ENCODE data around the gene LAPTM4A.

The LAPTM4A gene

DNA sequence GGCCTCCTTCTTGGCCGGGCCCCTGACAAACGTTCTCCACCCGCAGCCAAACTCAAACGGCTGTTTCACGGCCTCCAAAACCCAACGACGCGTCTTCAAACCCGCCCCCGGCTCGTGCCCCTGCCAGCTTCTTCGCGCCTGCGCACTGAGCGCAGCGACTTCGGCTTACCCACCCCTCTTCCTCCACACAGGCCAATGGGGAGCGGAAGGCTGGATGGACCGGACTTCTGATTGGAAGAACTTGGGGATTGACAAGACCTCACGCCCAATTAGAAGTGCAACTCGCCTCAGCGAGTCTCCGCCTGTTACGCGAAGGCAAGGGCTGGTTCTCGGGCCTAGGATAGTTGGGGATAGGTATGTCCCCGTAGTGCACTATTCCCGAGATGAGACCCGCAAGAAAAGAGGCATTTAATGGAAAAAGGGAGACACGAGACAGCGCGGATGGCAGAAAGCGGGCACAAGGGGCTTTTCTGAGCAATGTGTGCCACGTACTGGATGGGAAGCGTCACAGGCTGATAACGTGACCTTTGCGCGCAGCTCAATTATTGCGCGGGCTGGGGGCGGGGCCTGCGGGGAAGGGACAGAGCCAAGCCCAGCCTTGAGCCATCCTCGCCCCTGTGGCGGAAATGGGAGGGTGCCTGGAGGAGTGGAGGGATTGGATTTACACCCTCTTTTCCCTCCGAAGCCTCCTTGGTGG, at the start of gene LAPTM4A:
LAPTM4A (minus strand) TSS at position 97 of the 697 bp plus-strand sequence. CDS start 108 bp downstream, outside the sequence.
- TF ChIP-seq CTCF (IDR thresholded peaks at IDR 0.05; ENCODE audit: low read depth, low read length), result no peak
- TF ChIP-seq EZH2phosphoT487 (IDR thresholded peaks at IDR 0.05; ENCODE audit: low read depth), result no peak
- no peaks in the 10 kb centered on the region for H3K9me3 ChIP-seq (ENCODE audit: insufficient read depth, low read length)
- H3K4me1 ChIP-seq (ENCODE audit: low read length), result peaks cover 18% of the 10 kb centered on the region
- peaks cover 6% of the 10 kb centered on the region for H3K27me3 ChIP-seq (ENCODE audit: low read depth, low read length)
- peak within 1 kb of the TSS; percentile 94 for H3K4me2 ChIP-seq (ENCODE audit: low read length)
- H3K36me3 ChIP-seq (replicated peaks; ENCODE audit: low read depth, low read length), result no peaks in the 10 kb centered on the region
- H3K4me3 ChIP-seq (ENCODE audit: low read length), result peak within 1 kb of the TSS; percentile 95
- peaks cover 45% of the 10 kb centered on the region for H3K79me2 ChIP-seq (ENCODE audit: low read length)
- peak within 1 kb of the TSS; percentile 84 for H3K9ac ChIP-seq (ENCODE audit: low read length)
- peak within 1 kb of the TSS; percentile 95 for H2AFZ ChIP-seq (ENCODE audit: low read depth, low read length)
- H3K27ac ChIP-seq (ENCODE audit: low read length), result peak within 1 kb of the TSS; percentile 75
- H4K20me1 ChIP-seq (ENCODE audit: insufficient read depth, low read length), result peaks cover 21% of the 10 kb centered on the region

DNA sequence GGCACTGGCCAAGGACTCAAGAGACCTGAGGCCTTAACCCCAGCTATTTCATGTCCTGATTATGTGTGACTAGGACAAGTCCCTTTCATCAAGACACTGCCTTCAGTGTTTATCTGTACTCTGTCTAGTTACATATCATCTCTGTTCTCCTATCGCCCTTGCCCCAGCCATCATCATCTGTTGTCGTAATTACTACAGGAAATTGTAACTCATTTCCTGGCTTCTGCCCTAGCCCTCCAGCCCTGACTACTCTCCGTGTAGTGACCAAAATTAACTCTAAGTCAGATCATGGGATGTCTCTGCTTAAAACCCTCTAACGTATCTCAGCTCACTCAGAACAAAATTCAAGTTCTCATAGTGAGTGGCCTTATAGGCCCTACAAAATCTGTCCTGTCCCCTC, 49.3 kb upstream of the LAPTM4A start:
- H4K20me1 ChIP-seq (ENCODE audit: insufficient read depth, low read length), result no peaks in the 10 kb centered on the region
- H3K4me1 ChIP-seq (ENCODE audit: low read length), result peaks cover 9% of the 10 kb centered on the region; the same call in 1 of the 2 replicates
- no peaks in the 10 kb centered on the region for H3K36me3 ChIP-seq (replicated peaks; ENCODE audit: low read depth, low read length)
- no peaks in the 10 kb centered on the region for H3K79me2 ChIP-seq (ENCODE audit: low read length)
- H2AFZ ChIP-seq (ENCODE audit: low read depth, low read length), result no peak overlapping the region
- no peak overlapping the region for H3K27ac ChIP-seq (ENCODE audit: low read length)
- H3K4me2 ChIP-seq (ENCODE audit: low read length), result no peak overlapping the region
- H3K27me3 ChIP-seq (ENCODE audit: low read depth, low read length), result 0 out of 2 replicates have a peak, but pooled peaks cover 5% of the 10 kb centered on the region
- H3K9me3 ChIP-seq (ENCODE audit: insufficient read depth, low read length), result no peaks in the 10 kb centered on the region
- no peak overlapping the region for H3K9ac ChIP-seq (ENCODE audit: low read length)
- no peak overlapping the region for H3K4me3 ChIP-seq (ENCODE audit: low read length)
- TF ChIP-seq EZH2phosphoT487 (IDR thresholded peaks at IDR 0.05; ENCODE audit: low read depth), result no peak
- TF ChIP-seq CTCF (IDR thresholded peaks at IDR 0.05; ENCODE audit: low read depth, low read length), result no peak

GRCh38 chr2:20099780-20100179, 48.4 kb upstream of the LAPTM4A start:
- Histone ChIP-seq H2AFZ (ENCODE audit: low read depth, low read length) (no peak overlapping the region), H3K27me3 (ENCODE audit: low read depth, low read length) (0 out of 2 replicates have a peak, but pooled peaks cover 5% of the 10 kb centered on the region), H3K79me2 (ENCODE audit: low read length) (no peaks in the 10 kb centered on the region), H3K9me3 (ENCODE audit: insufficient read depth, low read length) (no peaks in the 10 kb centered on the region), H3K36me3 (replicated peaks; ENCODE audit: low read depth, low read length) (no peaks in the 10 kb centered on the region), H3K9ac (ENCODE audit: low read length) (no peak overlapping the region), H3K4me1 (ENCODE audit: low read length) (peaks cover 12% of the 10 kb centered on the region), H3K4me3 (ENCODE audit: low read length) (no peak overlapping the region), H4K20me1 (ENCODE audit: insufficient read depth, low read length) (no peaks in the 10 kb centered on the region), H3K4me2 (ENCODE audit: low read length) (no peak overlapping the region), H3K27ac (ENCODE audit: low read length) (no peak overlapping the region)
- TF ChIP-seq CTCF (IDR thresholded peaks at IDR 0.05; ENCODE audit: low read depth, low read length), result no peak
- no peak for TF ChIP-seq EZH2phosphoT487 (IDR thresholded peaks at IDR 0.05; ENCODE audit: low read depth)

- no peaks in the 10 kb centered on the region for H4K20me1 ChIP-seq (ENCODE audit: insufficient read depth, low read length)
- H2AFZ ChIP-seq (ENCODE audit: low read depth, low read length), result no peak overlapping the region
- no peaks in the 10 kb centered on the region for H3K36me3 ChIP-seq (replicated peaks; ENCODE audit: low read depth, low read length)
- 0 out of 2 replicates have a peak, but pooled peaks cover 5% of the 10 kb centered on the region for H3K27me3 ChIP-seq (ENCODE audit: low read depth, low read length)
- H3K4me1 ChIP-seq (ENCODE audit: low read length), result peaks cover 10% of the 10 kb centered on the region
- H3K79me2 ChIP-seq (ENCODE audit: low read length), result no peaks in the 10 kb centered on the region
- H3K4me3 ChIP-seq (ENCODE audit: low read length), result no peak overlapping the region
- H3K9ac ChIP-seq (ENCODE audit: low read length), result no peak overlapping the region
- H3K9me3 ChIP-seq (ENCODE audit: insufficient read depth, low read length), result no peaks in the 10 kb centered on the region
- peak overlapping the region; percentile 45 for H3K4me2 ChIP-seq (ENCODE audit: low read length)
- peak; percentile 94 for TF ChIP-seq CTCF (IDR thresholded peaks at IDR 0.05; ENCODE audit: low read depth, low read length)
- no peak for TF ChIP-seq EZH2phosphoT487 (IDR thresholded peaks at IDR 0.05; ENCODE audit: low read depth)
- H3K27ac ChIP-seq (ENCODE audit: low read length), result no peak overlapping the region
Observed at GRCh38 chr2:20097889-20098714, 46.7 kb upstream of the LAPTM4A start.

Data from OCI-LY3 (cell line).